Right lobe of liver (tissue), 4 donors: Measurements from ENCODE around the gene TMEM120B.

Source experiments
- POLR2A ChIP-seq: fragments of 450-650 bp; IDR thresholded peaks from one replicate; pipeline ENCODE4 v1.6.1; 2017; ENCODE audit warnings: antibody characterized with exemption, mild to moderate bottlenecking
- TF ChIP-seq, protein P1 (sequence below), 4 donors: fragments of 200-600 bp in 3 of 4; fragments of 450-650 bp in 1 of 4; IDR thresholded peaks; one replicate each; pipeline versions ENCODE4 v1.5.1 to v1.8.0; 2016 to 2022; ENCODE audit warnings: antibody characterized with exemption in 4 of 4, mild to moderate bottlenecking in 2 of 4
- donor health status: DM: no; HTN: no; CAD: no.
- donor health status: DM: no; HTN: no; CAD: no.
- donor health status: DM: no; HTN: yes; CAD: no.

DNA sequence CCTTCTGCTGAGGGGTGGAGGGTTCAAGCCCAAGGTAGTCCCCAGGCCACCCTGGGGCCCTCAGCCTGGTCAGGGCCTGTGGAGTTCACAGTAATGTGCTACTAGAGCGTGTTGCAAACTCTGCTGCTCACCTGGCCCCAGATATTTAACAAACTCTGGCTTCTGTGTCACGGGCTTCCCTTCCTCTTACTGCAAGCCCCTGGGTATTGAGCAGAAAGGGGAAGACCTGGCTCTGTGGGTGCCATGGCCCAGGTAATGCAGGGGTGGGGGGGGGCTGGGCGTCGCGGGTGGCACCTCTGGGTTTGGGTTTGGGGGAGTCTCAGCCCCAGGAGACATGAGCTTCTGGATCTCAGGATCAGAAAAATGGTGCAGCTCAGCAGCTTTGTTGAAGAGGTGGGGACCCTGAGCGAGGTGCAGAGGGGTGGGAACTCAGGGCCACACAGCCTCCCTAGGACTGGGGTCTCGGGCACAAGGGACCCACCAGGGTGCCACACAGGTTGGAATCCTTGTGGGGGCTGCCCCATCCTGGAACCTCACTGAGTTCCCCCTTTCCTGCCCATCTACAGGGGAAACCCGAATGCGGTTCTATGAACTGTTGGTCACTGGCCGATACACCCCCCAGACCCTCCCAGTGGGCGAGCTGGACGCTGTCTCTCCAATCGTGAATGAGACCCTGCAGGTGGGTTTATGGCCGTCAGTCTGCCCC is 95.2 kb downstream of the TMEM120B start:
- TF ChIP-seq, protein P1, sequence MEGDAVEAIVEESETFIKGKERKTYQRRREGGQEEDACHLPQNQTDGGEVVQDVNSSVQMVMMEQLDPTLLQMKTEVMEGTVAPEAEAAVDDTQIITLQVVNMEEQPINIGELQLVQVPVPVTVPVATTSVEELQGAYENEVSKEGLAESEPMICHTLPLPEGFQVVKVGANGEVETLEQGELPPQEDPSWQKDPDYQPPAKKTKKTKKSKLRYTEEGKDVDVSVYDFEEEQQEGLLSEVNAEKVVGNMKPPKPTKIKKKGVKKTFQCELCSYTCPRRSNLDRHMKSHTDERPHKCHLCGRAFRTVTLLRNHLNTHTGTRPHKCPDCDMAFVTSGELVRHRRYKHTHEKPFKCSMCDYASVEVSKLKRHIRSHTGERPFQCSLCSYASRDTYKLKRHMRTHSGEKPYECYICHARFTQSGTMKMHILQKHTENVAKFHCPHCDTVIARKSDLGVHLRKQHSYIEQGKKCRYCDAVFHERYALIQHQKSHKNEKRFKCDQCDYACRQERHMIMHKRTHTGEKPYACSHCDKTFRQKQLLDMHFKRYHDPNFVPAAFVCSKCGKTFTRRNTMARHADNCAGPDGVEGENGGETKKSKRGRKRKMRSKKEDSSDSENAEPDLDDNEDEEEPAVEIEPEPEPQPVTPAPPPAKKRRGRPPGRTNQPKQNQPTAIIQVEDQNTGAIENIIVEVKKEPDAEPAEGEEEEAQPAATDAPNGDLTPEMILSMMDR (IDR thresholded peaks at IDR 0.05): no peak
- TF ChIP-seq POLR2A: no peak
